CD4-positive, alpha-beta T cell treated with Interleukin-10 for 1 hour (primary cell): Measurements from ENCODE around the gene CTXN2.

Source experiments
- DNase-seq: peaks from one replicate; pipeline ENCODE4 v3.0.0-alpha.2; 2020

CTXN2 gene

DNA sequence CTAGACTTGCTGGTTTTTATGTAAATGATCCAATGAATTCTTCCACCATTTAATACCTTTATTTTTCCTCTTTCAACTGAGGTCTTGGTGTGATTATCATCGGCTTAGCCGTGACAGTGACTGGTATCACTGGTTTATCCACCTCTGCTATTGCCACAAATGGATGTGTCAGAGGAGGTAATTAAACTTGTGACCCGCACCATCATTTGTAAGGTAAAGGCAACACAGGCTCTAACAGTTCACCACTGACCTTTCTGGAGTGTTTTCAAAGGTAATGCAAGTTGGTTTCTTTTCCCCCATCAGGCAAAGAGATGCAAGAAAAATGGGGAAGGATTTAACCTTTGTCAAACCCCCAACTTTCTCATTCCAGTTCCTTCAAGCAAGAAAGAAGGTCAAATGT, 34.3 kb downstream of the CTXN2 start:
- no peak for DNase-seq

DNA sequence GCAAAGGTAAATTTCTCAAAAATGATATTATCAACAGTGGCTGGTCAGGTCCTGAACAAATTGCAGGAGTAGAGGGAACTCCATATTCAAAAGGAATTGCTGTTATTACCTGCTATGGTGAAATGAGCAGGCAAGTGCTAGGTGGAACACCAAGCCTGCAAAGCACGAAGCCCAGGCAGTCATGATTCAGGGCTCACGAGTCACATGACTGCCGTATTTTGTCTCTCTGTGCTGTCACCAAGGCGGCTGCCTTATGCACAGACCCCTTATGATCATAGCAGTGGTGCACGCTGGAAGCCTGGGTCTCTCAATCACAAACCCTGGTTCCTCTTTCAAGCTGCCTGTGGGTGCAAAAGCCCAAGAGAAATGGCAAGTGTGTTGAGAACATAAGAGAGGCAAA, 39.0 kb downstream of the CTXN2 start:
- no peak for DNase-seq

DNA sequence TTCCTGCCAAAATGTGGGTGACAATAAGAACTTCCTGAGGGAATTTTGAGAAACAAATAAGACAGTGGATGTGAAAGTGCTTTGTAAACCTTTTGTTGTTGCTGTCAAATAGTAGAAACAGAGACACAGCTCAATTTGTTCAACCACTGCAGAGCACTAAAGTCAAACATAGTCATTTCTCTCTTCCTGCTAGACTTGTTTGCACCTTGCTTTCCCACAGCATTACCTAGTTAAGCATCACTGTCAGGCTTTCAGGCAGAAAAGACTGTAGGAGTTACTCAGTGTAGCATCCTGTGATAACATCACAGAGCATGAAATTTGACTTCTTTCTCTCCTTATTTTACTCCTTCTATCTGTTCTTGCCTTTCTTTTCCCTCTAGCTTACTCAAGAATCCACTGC, 41.8 kb downstream of the CTXN2 start:
- DNase-seq: no peak

DNA sequence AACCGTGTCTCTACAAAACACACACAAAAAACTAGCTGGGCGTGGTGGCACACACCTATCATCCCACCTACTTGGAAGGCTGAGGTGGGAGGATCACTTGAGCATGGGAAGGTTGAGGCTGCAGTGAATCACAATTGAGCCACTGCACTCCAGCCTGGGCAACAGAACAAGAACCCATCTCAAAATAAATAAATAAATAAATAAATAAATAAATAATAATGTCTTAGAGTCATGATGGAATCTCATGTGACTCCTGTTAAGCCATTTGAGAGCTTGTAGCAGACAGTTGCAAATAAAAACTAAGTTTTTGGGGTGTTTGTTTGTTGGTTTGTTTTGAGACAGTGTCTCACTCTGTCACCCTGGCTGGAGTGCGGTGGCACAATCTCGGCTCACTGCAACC, 47.9 kb downstream of the CTXN2 start:
- DNase-seq: no peak

DNA sequence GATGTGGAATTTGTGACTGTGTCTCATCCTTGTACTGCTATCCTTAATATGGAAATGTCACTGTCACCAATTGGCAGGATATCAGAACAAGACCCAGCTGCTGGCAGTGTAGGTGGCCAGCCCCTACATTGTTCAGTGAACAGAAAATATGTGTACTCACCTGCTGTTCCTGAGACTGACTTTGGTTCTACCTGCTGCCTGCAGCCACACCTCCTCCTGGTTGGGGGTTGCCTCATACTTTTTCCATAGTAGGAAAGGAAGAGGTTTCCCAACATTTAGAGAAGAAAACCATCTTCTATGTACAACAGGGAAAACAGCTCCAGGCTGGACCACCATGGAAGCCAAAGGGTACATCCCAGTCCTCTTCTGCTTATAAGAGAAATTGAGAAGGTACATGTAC, 50.5 kb downstream of the CTXN2 start:
- no peak for DNase-seq

DNA sequence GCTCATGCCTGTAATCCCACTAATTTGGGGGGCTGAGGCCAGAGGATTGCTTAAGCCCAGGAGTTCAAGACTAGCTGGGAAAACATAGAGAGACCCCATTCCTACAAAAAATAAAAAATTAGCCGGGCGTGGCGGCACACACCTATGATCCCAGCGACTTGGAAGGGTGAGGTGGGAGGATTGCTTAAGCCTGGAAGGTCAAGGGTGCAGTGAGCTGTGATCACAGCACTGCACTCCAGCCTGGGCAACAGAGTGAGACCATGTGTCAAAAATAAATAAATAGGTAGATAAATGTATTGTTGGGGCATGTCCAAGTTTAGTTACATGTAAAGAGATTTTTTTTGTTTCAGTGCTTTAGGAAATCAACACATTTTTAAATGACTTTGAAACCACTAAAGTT, 51.1 kb downstream of the CTXN2 start:
- DNase-seq: no peak

DNA sequence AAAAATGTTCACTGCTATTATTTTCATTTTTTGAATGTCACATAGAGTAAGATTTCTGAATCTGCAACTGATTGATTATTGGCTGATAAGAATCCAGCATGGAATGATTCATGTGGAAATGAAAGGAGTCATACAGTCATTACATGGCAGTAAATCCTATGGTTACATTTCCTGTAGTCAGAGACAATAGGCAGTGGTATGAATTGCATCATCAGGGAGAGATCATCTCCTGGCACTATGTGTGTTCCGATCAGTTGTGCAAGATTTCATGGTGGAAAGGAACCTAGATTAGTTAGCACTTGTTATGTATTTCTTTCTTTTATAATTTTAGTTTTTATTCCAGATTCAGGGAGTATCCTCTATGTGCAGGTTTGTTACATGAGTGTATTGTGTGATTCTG, 53.5 kb downstream of the CTXN2 start:
- no peak for DNase-seq

DNA sequence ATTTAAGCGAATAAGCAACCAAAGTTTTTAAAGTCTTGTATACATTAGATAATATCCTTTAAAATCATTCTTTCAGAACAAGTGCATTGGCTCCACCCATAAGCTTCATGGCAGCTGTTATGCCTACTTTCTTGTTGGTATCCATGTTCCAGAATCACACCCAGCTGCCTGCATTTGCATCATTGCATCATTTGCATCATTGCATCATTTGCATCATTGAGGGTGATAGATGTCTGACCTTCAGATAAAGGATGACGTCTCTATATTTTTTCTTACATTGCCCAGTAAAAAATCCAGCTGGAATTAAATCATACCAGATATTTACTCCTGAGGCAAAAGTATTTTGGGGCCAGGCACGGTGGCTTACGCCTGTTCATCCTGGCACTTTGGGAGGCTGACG, 56.9 kb downstream of the CTXN2 start:
- DNase-seq: no peak

DNA sequence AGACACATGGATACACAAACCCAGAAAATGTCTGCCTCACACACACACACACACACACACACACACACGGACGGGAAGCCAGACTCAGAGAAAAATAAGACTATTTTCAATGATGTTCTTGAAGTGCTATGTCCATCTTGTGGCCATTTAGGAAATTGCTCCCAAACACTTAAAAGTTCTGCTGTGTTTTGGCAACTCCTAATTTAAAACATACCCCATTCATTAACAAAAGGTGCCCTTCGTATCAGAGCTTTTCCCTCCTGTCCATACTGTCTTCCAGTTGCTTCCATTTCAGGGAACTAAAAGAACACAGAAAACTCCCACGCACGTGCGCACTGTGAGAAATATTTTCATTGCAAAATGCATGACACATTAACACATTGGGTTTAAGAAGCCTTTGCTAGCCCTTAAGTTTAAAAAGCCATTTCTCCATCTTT, 59.2 kb downstream of the CTXN2 start:
- peak; percentile 15 for DNase-seq

DNA sequence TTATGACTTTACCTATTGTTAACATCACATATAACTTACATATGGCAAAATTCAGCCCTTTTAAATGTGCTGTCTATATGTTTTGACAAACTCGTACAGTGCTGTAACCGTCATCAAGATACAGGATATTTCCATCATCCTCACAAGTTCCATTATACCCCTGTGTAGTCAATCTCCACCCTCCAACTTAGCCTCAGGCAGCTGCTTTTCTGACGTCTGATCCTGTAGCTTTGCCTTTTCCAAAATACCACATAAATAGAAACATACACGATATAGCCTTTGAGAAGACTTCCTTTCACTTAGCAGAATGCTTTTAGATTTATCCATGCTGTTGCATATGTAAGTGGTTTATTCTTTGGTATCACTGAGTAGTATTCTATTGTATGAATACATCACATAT, 61.7 kb downstream of the CTXN2 start:
- DNase-seq: no peak
